Kidney tubule cell (primary cell): ENCODE data around the gene COL26A1.
"Not testable (repeated sequence)": the region's sequence is repeated elsewhere in the genome, so short reads cannot be mapped to it uniquely, and the experiment has no call there.

Experiments
- DNase-seq: peaks from one replicate; pipeline ENCODE4 v3.0.0-alpha.2; 2018; ENCODE audit warnings: low spot score

COL26A1 gene

DNA sequence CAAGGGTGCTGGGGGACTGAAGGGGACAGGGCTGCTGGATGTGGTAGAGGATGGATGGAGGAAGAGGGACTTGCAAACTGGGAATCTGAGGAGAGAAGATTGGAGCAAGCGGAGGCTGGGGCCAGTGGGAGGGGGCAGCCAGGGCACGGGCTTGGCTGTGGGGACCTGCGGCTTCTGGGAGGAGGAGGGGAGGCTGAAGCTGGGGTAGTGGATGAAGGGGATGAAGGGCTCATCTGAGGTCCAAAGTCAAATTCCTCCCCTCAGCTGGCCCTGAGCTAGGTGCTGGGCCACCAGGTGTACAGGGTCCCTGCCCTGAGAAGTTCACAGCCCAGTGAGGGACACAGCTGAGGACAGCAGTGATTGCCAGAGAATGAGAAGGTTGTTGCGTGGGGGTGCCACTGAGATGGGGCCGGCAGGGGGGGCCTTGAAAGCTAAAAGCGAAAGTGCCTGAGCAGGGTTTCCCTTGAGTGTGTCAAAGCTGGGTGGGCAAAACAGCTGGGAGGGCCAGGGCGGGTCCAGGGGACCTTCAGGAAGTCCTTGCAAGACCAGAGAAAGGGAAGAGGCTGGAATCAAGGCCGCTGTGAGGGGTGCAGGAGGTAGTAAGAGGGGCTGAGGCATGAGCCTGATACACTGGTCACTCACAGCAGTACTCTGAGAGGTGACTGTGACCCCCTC lies 191.2 kb downstream of the COL26A1 start:
- DNase-seq: no peak

DNA sequence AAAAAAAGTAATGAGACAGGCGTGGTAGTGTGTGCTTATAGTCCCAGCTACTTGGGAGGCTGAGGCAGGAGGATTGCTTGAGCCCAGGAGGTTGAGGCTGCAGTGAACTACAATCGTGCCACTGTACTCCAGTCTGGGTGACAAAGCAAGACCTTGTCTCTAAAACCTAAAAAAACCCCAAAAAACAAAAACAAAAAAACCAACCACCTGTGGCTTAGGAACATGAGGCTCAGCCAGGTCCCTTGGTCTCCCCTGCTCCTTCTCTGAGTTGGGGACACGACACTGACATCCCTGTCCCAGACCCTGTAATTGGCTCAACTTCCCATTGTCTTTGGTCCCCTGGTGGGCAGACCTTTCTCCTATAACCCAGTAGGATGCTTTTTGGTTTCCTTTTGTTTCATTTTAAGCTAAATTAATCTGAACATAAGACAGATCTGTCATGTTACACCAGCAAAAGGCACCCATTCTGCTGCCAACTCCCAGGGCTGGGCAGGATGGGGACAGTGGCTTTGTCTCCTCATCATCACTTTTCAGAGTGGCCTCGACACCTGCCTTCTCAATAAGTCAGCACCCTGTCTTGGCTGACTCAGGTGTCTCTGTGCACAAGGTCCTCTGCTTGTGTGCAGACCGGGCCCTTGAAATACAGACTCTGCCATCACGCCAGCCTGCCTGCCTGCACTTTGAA lies 192.1 kb downstream of the COL26A1 start:
- DNase-seq: no peak

DNA sequence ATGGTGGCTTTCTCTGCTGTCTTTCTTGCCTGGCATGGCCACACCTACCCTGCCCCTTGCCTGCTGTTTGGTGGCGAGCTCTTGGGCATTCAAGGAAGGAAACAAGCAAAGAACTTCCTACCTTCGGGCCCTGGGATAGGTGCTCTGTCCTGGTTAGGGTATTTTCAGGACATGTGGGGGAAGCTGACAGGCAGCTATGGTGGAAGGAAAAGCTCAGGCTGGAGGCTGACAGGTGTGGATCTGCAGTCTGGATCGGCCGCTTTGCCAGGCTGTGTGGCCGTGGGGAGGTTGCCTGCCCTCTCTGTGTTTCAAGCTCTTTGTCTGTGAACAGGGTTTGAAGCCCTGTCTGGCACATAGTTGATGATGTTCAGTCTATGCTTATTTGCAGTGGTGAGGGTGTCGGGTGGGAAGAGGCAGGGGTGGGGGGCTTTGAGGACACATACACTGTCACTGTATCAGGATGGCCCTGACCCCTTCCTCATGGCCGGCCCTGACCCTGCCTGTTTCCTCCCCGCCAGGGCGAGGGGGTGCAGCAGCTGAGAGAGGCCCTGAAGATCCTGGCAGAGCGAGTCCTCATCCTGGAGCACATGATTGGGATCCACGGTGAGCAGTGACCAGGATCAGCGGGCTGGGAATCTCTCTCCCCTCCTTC lies 192.7 kb downstream of the COL26A1 start:
- no peak for DNase-seq

DNA sequence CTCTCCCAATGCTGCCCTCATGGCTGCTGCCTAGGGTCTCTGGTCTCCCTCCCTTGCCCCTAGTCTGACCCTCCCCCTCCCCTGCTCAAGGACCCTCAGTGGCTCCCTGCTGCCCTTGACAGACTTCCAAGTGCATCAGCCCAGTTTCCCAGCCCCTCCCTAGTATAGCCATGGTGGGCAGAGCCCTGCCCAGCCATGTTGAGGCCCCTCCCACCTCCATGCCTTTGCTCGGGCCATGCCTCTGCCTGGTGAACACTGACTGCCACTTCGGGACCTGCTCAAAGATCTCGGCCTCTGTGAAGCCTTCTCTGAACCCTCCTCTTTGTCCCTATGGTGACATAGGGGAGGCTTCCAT lies 193.2 kb downstream of the COL26A1 start:
- no peak for DNase-seq

GRCh38 chr7:101556453-101556968 lies 193.8 kb downstream of the COL26A1 start:
- DNase-seq: no peak

GRCh38 chr7:101557421-101557820 lies 194.7 kb downstream of the COL26A1 start:
- no peak for DNase-seq

DNA sequence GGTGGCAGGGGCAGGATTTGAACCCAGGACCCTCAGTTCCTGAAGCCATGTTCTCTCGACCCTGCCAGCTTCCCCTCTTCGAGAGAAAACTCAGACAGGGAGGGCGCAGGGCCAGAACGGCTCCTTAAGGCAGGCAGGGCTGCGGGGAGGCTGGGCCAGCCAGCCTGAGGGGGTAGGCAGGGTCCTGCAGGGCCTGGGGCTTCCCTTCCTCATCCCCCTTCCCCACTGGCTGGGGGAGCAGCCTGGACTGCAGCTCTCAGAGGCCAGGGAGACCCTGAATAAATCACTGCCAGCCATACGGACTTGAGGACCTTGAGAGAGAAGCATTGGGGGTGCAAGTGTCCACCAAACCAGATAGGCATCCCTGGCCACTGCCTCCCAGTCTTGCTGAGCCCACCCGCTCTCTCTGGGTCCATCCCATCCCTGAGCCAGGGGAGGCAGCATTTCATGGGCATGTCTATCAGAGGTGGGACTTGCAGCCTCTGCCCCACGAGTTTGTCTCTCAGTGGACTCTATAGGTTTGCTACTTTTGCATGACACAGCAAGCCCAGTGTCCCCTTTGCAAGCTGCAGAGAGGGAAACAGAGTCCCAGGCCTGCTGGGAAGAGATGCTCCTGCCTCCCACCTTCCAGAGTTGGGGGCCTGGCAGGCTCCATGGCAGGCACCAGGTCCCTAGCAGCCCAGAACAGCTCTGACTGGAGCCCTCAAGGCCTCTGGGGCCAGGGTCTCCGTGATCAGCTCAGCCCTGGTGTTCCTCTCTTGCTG lies 195.5 kb downstream of the COL26A1 start:
- no peak for DNase-seq

DNA sequence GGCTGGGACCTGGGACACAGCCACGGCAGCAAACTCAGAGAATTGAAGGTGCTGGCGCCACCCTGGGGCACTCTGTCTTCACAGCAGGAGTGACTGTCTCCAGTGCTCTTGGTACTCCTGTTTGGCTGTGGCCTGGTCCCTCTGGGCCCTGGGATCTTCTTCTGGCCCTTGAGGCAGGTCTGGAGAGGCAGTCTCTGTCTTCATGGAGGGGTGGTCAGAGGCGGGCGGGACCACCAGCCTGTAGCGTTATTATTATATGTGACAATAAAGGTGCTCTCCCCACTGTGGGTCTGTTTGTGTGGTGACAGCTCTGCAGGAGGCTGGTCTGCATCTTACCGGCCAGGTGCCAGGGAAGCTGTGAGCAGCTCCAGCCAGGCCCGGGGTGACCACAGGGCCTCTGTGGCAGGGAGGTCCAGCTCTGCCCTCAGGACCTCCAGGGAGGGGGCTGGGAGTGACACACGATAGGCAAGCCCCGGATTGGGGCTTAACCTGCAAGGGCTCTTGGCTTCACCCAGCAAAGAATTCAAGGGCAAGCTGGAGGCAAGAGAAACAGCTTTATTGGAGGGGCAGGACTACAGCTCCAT lies 196.2 kb downstream of the COL26A1 start:
- DNase-seq: no peak

GRCh38 chr7:101559586-101559985 lies 196.9 kb downstream of the COL26A1 start:
- no peak for DNase-seq

- not testable (repeated sequence) for DNase-seq
Observed at GRCh38 chr7:101560021-101560420, 197.3 kb downstream of the COL26A1 start.

- no peak for DNase-seq
Observed at GRCh38 chr7:101560856-101561255, 198.2 kb downstream of the COL26A1 start.

DNA sequence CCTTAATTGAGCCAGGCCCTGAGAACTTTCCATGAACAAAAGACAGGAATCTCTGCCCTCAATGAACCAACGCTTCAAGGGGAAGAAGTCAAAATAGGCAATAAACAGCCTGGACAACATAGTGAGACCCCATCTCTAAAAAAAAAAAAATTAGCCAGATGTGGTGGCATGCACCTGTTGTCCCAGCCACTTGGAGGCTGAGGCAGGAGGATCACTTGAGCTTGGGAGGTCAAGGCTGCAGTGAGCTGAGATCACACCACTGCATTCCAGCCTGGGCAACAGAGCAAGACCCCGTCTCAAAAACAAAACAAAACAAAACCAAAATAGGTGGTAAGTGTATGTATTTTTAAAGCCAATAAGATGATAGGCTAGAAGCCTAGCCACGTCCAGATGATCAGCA lies 198.6 kb downstream of the COL26A1 start:
- not testable (repeated sequence) for DNase-seq

GRCh38 chr7:101562531-101563197 lies 200.0 kb downstream of the COL26A1 start:
- no peak for DNase-seq

- no peak for DNase-seq
Observed at GRCh38 chr7:101563198-101563901, 200.7 kb downstream of the COL26A1 start.

DNA sequence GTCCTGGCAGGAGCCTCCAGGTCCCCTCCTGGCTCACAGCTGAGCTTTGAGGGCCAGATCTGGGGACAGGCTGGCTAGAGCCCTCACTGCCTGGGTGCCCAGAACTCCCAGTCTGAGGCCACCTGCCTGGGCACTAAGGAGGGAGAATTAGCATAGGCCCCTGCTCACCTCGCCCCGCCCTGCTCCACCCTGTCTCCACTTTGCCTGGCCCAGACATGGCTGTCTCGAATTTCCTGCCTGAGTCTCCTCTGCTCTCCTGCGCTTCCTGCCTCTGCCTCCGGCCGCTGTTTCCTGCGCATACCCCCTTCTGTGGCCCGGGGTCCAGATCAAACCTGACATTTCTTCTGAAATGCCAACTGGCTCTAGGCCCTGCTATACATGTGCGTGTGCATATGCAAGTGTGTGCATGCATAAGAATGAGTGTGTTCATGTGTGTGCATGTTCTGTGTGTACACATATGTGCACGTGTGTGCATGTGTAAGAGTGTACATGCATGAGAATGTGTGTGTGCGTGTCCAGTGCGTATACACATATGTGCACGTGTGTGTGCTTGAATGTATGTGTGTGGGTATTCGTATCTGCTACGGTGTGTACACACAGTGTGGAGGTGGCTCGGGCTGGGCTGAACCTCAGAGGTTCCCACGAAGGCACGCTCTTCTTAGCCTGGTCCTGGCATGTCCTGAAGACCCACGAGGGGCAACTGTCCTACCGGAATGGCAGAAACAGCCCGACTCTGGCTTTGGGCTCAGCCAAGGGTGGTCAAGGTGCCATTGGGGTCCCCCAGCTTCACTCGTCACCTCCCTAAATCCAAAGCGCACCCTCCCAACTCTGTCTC lies 201.5 kb downstream of the COL26A1 start:
- no peak for DNase-seq

DNA sequence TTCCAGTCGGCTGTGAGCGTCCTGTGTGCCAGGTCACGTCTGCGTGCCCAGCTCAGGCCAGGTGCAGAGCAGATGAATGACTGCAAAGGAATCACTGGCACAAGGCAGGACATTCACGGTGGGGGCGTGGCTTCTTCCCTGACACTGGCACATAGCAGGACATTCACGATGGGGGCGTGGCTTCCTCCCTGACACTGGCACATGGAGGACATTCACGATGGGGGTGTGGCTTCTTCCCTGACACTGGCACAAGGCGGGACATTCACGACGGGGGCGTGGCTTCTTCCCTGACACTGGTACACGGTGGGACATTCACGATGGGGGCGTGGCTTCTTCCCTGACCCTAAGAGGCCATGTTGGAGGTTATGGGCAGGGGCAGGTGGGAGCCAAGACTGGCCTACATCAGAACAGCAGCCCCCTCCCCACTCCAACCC lies 202.1 kb downstream of the COL26A1 start:
- DNase-seq: peak; percentile 65

DNA sequence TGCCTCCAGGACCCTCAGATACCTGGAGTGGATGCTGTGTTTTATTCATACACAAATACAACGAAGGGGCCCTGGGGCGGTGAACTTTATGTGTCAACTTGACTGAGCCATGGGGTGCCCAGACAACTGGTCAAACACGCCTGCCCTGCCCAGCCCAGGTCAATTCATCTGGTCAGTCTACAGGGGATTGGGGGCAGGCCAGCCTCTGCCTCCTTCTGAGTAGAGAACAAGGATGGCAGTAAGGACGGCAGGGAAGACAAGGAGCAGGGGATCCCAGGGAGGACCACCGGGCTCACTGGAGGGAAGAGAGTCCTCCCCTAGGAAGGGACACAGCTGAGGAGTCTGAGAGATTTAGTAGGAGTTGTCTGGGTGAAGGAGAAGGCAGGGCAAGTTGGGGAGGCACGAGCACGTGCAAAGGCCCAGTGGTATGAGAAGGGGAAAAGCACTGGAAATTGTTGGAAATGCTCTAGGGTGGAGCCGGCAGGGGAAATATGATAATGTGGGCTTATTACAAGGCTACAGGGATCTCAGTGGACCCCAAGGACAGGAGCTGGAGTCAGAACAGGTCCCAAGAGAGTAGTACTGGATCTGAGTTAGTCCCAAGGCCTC lies 203.0 kb downstream of the COL26A1 start:
- no peak for DNase-seq

GRCh38 chr7:101567230-101567629 lies 204.6 kb downstream of the COL26A1 start:
- DNase-seq: no peak

- DNase-seq: no peak
Observed at GRCh38 chr7:101572156-101572555, 209.5 kb downstream of the COL26A1 start.
